Endothelial cell of umbilical vein (primary cell): ENCODE results near the gene BCR. TPM values are rescaled to one million over a fixed set of nuclear protein-coding genes. Genes with fewer than 3 reads are reported as not detected.

ENCODE experiments used
- BruUV-seq: library from RNA; stranded (reverse); fragments of 400-500 nt; replicated peaks from 2 replicates; lab custom pipeline; 2021; lab: Mats Ljungman, UMichigan
- CTCF ChIA-PET: fragments of 300-600, 350-600 bp; sonication (Branson Sonifier 250); formaldehyde crosslinking; loops from one replicate; lab custom pipeline; 2021; ENCODE audit warnings: antibody characterized with exemption, inconsistent platforms; lab: Charles Lee
- POLR2A ChIA-PET: fragments of 300-600, 350-600 bp; sonication (Branson Sonifier 250); formaldehyde crosslinking; loops from one replicate; lab custom pipeline; 2021; ENCODE audit warnings: antibody characterized with exemption, inconsistent platforms; lab: Charles Lee
- DNase-seq: peaks from one replicate; pipeline ENCODE4 v3.0.0-alpha.2; 2011; ENCODE audit warnings: low read depth, low spot score
- FAIRE-seq: peaks from 2 replicates; lab custom pipeline; 2011; peaks lifted over from hg19 to GRCh38; lab: Jason Lieb, UNC
- H2AFZ ChIP-seq: 2 replicates; pipeline ENCODE4 v1.6.0; 2012; ENCODE audit warnings: low read depth, low read length, control low read depth, inconsistent platforms
- H3K27ac ChIP-seq: 2 replicates; pipeline ENCODE4 v1.5.1; 2011; ENCODE audit warnings: low read depth, mild to moderate bottlenecking, control low read depth, low read length, moderate library complexity; ENCODE audit not compliant: insufficient read depth
- H3K27me3 ChIP-seq, 2 experiments: 2 replicates each; pipeline versions ENCODE4 v1.6.0 to v1.6.1; 2011; ENCODE audit warnings: low read length in 2 of 2, mixed read lengths in 1 of 2; ENCODE audit not compliant: control insufficient read depth in 2 of 2, insufficient read depth in 2 of 2
- H3K36me3 ChIP-seq, 2 experiments: 2 replicates in 1 of 2; 3 replicates in 1 of 2; pipeline ENCODE4 v1.5.1; 2011; ENCODE audit warnings: low read length in 2 of 2, mild to moderate bottlenecking in 1 of 2, moderate library complexity in 1 of 2; ENCODE audit not compliant: control insufficient read depth in 2 of 2, insufficient read depth in 2 of 2; ENCODE audit errors: extremely low read depth in 1 of 2
- H3K4me1 ChIP-seq: 3 replicates; pipeline ENCODE4 v1.5.1; 2011; ENCODE audit warnings: mild to moderate bottlenecking, low read length; ENCODE audit not compliant: control insufficient read depth, insufficient read depth; ENCODE audit errors: extremely low read depth
- H3K4me2 ChIP-seq: 2 replicates; pipeline ENCODE4 v1.6.1; 2011; ENCODE audit warnings: low read length, control low read depth, mixed read lengths; ENCODE audit not compliant: insufficient read depth
- H3K4me3 ChIP-seq, 3 experiments: fragments of 200-600 bp in 1 of 3; sonication (generic), shearing (Covaris generic) in 1 of 3; replicated peaks in 1 of 3; 2 replicates each; pipeline ENCODE4 v1.5.1; 2011 to 2016; ENCODE audit warnings: control low read depth in 3 of 3, low read length in 3 of 3, mild to moderate bottlenecking in 2 of 3, inconsistent platforms in 1 of 3, low read depth in 1 of 3, moderate library complexity in 1 of 3; ENCODE audit not compliant: insufficient read depth in 1 of 3
- H3K79me2 ChIP-seq: 2 replicates; pipeline ENCODE4 v1.6.0; 2012; ENCODE audit warnings: low read length, inconsistent platforms; ENCODE audit not compliant: control insufficient read depth, insufficient read depth
- H3K9ac ChIP-seq: replicated peaks from 2 replicates; pipeline ENCODE3; 2011; ENCODE audit warnings: low read length, control low read depth; ENCODE audit not compliant: insufficient read depth; ENCODE audit errors: extremely low read depth
- H3K9me1 ChIP-seq: replicated peaks from 3 replicates; pipeline ENCODE4 v1.6.0; 2011; ENCODE audit warnings: mild to moderate bottlenecking, low read length; ENCODE audit not compliant: control insufficient read depth, insufficient read depth; ENCODE audit errors: extremely low read depth
- H3K9me3 ChIP-seq: replicated peaks from 2 replicates; pipeline ENCODE4 v1.5.1; 2012; ENCODE audit warnings: low read length, inconsistent platforms; ENCODE audit not compliant: control insufficient read depth, insufficient read depth
- H4K20me1 ChIP-seq: replicated peaks from 2 replicates; pipeline ENCODE3; 2011; ENCODE audit warnings: mild to moderate bottlenecking, low read length; ENCODE audit not compliant: control insufficient read depth, insufficient read depth; ENCODE audit errors: extremely low read depth
- EZH2 ChIP-seq: IDR thresholded peaks from 2 replicates; pipeline ENCODE4 v1.6.1; 2012; ENCODE audit warnings: borderline replicate concordance, low read depth, mild to moderate bottlenecking, moderate library complexity, low read length, inconsistent platforms; ENCODE audit not compliant: severe bottlenecking
- FOS ChIP-seq: IDR thresholded peaks from 2 replicates; pipeline ENCODE4 v1.6.1; 2011; ENCODE audit warnings: mild to moderate bottlenecking, low read length, moderate library complexity, borderline replicate concordance; ENCODE audit not compliant: insufficient read depth
- GATA2 ChIP-seq: IDR thresholded peaks from 2 replicates; pipeline ENCODE4 v1.7.0; 2011; ENCODE audit warnings: low read depth, mild to moderate bottlenecking, moderate library complexity, mixed read lengths, low read length; ENCODE audit not compliant: insufficient read length, insufficient read depth
- JUN ChIP-seq: IDR thresholded peaks from 2 replicates; pipeline ENCODE4 v1.6.1; 2011; ENCODE audit warnings: borderline replicate concordance, low read depth; ENCODE audit not compliant: insufficient read length, insufficient read depth
- MYC ChIP-seq: IDR thresholded peaks from one replicate; pipeline ENCODE4 v1.6.1; 2011; ENCODE audit warnings: mild to moderate bottlenecking, low read depth, low read length
- POLR2A ChIP-seq: IDR thresholded peaks from 2 replicates; pipeline ENCODE4 v1.6.1; 2012; ENCODE audit warnings: low read depth, mild to moderate bottlenecking, control low read depth, low read length
- POLR2AphosphoS5 ChIP-seq: IDR thresholded peaks from 2 replicates; pipeline ENCODE4 v1.6.1; 2012; ENCODE audit warnings: low read depth, mild to moderate bottlenecking, control low read depth, low read length, moderate library complexity; ENCODE audit not compliant: insufficient read depth
- dilution Hi-C: fragments of 300-500 bp; cut with MboI; formaldehyde crosslinking; loops from one replicate; pipeline ENCODE4 v1.15.0; 2019; ENCODE audit warnings: low sequenced_read_pairs; ENCODE audit not compliant: extremely low pct_ligation_motif_present
- intact Hi-C: fragments of 100-400 bp; cut with micrococcal nuclease; formaldehyde crosslinking; loops from one replicate; pipeline ENCODE4 v1.10.0; 2022
- polyA plus RNA-seq, 4 experiments: library from polyadenylated mRNA; depleted of rRNA in 3 of 4; stranded (reverse) in 3 of 4; unstranded in 1 of 4; fragments of >200 nt; gene quantifications; 2 replicates each; pipeline versions ENCODE4 v1.2.1 to v1.2.3, GENCODE V29; 2011 to 2012; ENCODE audit warnings: missing spikeins in 1 of 4
- total RNA-seq: library from RNA; stranded (reverse); gene quantifications from 2 replicates; pipeline ENCODE4 v1.2.3, GENCODE V29; 2021
- TF ChIP-seq, protein P1 (sequence below): IDR thresholded peaks from 2 replicates; pipeline ENCODE4 v1.6.1; 2011; ENCODE audit not compliant: insufficient read depth, insufficient read length
- TF ChIP-seq, protein P2 (sequence below), 2 donors: IDR thresholded peaks; 1 replicate in 1 of 2; 2 replicates in 1 of 2; pipeline ENCODE4 v1.5.1; 2011; ENCODE audit warnings: low read length in 2 of 2, mild to moderate bottlenecking in 2 of 2, moderate library complexity in 2 of 2, control low read depth in 1 of 2, inconsistent platforms in 1 of 2, low read depth in 1 of 2; ENCODE audit not compliant: insufficient read depth in 1 of 2; ENCODE audit errors: extremely low read depth in 1 of 2

Gene BCR
- total and polyA plus RNA-seq, 2 donors (not counting 3 experiments of a cell fraction or from before 2014, with no cell fraction given) = 129 to 141 TPM

- FAIRE-seq = no peak
- H3K27me3 ChIP-seq = no peaks in the 10 kb centered on the region
- peaks cover 93% of the 10 kb centered on the region for H3K4me1 ChIP-seq
- intact Hi-C loops (no loop called here), dilution Hi-C loops (no loop called here)
- DNase-seq = no peak
- no peak overlapping the region for H3K4me3 ChIP-seq
- no peaks in the 10 kb centered on the region for H3K36me3 ChIP-seq
- no peak overlapping the region for H3K9ac ChIP-seq
- H3K9me1 ChIP-seq = no peaks in the 10 kb centered on the region
- ChIA-PET CTCF (no interaction called here), POLR2A (no interaction called here)
- no peak overlapping the region for H2AFZ ChIP-seq
- no peaks in the 10 kb centered on the region for H3K9me3 ChIP-seq
- no peak overlapping the region for H3K4me2 ChIP-seq
- no TSS peak for BruUV-seq
- H3K79me2 ChIP-seq = peaks cover 92% of the 10 kb centered on the region
- TF ChIP-seq MYC (no peak), FOS (no peak), POLR2A (no peak), EZH2 (no peak), JUN (no peak), POLR2AphosphoS5 (no peak), GATA2 (no peak)
- TF ChIP-seq, protein P1, sequence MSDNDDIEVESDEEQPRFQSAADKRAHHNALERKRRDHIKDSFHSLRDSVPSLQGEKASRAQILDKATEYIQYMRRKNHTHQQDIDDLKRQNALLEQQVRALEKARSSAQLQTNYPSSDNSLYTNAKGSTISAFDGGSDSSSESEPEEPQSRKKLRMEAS = no peak
- TF ChIP-seq, protein P2, sequence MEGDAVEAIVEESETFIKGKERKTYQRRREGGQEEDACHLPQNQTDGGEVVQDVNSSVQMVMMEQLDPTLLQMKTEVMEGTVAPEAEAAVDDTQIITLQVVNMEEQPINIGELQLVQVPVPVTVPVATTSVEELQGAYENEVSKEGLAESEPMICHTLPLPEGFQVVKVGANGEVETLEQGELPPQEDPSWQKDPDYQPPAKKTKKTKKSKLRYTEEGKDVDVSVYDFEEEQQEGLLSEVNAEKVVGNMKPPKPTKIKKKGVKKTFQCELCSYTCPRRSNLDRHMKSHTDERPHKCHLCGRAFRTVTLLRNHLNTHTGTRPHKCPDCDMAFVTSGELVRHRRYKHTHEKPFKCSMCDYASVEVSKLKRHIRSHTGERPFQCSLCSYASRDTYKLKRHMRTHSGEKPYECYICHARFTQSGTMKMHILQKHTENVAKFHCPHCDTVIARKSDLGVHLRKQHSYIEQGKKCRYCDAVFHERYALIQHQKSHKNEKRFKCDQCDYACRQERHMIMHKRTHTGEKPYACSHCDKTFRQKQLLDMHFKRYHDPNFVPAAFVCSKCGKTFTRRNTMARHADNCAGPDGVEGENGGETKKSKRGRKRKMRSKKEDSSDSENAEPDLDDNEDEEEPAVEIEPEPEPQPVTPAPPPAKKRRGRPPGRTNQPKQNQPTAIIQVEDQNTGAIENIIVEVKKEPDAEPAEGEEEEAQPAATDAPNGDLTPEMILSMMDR (IDR thresholded peaks at IDR 0.05; ENCODE audit: extremely low read depth in 1 of 2, insufficient read depth in 1 of 2, low read depth in 1 of 2, low read length in 2 of 2) = no peak
- no peaks in the 10 kb centered on the region for H4K20me1 ChIP-seq
- H3K27ac ChIP-seq = no peak overlapping the region
Observed at GRCh38 chr22:23221351-23221804, 41.1 kb downstream of the BCR start.
